Sciatic nerve (tissue), 2 donors: ENCODE data around the gene APOB. TPM values are rescaled to one million over a fixed set of nuclear protein-coding genes. Genes with fewer than 3 reads are reported as not detected.

ENCODE experiments used
- ATAC-seq: fragments of 200-7000 bp; cut with Tn5 transposase; one replicate; pipeline ENCODE4 v1.9.1; 2020; ENCODE audit warnings: mild to moderate bottlenecking, moderate library complexity
- DNase-seq: peaks from one replicate; pipeline ENCODE4 v3.0.0-alpha.2; 2020; ENCODE audit warnings: low spot score
- intact Hi-C: fragments of 100-400 bp; cut with DNase I; formaldehyde crosslinking; loops from one replicate; pipeline ENCODE4 v1.14.2; 2022
- total RNA-seq: library from RNA; stranded (reverse); fragmentation: NEBNext Ultra II Directional; extraction: Animal tissue kit (Norgen Biotek cat#: 25700); gene quantifications from one replicate; pipeline ENCODE4 v1.2.1, GENCODE V29; 2021
- donor health status: DM: no; HTN: no; CAD: no.
- donor health status: DM: no; HTN: no; CAD: no.

The APOB gene
- total RNA-seq, 1 donor from 2014 or later, result 2.9 TPM

DNA sequence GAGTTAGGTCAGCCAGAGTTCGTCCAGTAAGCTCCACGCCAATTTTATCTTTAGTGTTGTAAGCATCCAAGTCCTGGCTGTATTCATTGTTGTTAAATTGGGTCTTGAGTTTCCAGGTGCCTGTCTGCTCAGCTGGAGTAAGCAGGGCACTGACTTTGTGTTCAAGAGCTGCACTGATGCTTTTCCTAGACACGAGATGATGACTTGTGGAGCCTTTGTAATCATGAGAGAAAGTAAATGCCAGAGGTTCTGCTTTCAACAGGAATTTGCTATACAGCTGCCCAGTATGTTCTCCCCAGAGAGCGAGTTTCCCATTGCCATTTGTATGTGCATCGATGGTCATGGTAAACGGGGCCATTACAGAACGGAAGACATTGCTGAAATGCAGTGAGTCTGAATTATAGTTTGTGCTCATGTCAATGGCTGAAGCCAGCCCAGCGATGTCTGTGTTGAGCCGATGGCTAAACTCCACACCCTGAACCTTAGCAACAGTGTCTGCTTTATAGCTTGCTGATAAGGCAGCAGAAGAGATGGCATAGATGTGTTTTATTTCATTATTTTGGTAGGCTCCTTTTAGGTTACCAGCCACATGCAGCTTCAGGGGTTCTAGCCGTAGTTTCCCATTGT is 32.9 kb downstream of the APOB start:
- no peak for DNase-seq

DNA sequence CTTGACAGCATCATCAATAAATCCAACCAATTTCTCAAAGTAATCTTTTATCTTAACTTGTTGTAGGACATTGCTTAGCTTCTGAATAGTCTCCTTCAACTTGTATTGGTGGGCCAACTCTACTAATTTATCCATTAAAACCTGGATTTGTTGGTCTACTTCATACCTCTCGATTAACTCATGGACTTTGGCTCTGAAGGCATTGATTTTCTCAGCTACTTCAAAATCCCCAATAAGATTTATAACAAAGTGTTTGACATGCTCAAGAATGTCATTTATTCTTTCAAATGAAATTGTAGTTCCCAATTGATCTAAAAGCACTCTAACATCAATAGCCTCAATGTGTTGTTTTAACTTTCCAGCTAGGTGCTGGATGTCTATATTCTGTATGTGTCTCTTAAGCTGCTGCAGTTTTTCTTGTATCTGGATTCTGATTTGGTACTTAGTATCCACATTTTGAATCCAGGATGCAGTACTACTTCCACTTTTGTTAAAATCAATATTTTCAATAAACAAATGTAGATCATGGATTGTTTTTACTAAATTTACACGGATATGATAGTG is 34.1 kb downstream of the APOB start:
- intact Hi-C loops, result no loop called here
- ATAC-seq (no peak), DNase-seq (no peak)

More for the DNA sequence above, 32.9 kb downstream of the APOB start:
- ATAC-seq, result no peak
- intact Hi-C loops, result no loop called here

GRCh38 chr2:21008790-21009661 is 34.8 kb downstream of the APOB start:
- intact Hi-C loops, result no loop called here

DNA sequence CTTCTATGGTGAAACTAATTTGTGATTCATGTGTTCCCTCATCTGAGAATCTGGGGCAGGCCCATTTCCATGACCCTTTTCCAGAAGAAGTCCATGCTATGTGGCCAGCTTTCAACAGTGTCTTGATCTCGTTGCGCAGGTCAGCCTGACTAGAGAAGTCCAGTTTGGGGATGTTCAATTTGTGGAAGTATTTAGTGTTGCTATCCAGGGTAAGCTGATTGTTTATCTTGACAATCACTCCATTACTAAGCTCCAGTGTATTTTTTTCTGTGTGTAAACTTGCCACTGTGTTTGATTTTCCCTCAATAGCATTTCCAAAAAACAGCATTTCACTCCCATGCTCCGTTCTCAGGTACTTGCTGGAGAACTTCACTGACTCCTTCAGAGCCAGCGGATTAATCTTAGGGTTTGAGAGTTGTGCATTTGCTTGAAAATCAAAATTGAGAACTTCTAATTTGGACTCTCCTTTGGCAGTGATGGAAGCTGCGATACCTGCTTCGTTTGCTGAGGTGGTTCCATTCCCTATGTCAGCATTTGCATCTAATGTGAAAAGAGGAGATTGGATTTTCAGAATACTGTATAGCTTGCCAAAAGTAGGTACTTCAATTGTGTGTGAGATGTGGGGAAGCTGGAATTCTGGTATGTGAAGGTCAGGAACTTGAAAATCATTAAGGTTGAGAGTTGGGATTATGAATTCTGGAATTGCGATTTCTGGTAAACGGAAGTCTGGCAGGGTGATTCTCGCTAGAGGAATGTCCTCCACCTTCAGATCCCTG is 35.7 kb downstream of the APOB start:
- DNase-seq, result no peak
- no peak for ATAC-seq
- intact Hi-C loops, result no loop called here

More at GRCh38 chr2:21008790-21009661, 34.8 kb downstream of the APOB start:
- DNase-seq (no peak), ATAC-seq (no peak)

GRCh38 chr2:21007129-21008013 is 36.5 kb downstream of the APOB start:
- ATAC-seq (no peak), DNase-seq (no peak)
- intact Hi-C loops, result no loop called here

- no peak for ATAC-seq
- DNase-seq, result no peak
- intact Hi-C loops, result no loop called here
These were observed 37.3 kb downstream of the APOB start for GRCh38 chr2:21006423-21007128.

- no peak for ATAC-seq
These were observed 38.0 kb downstream of the APOB start for GRCh38 chr2:21005700-21006422.

GRCh38 chr2:21005111-21005699 is 38.7 kb downstream of the APOB start:
- no peak for ATAC-seq
- intact Hi-C loops, result no loop called here
- no peak for DNase-seq

More at GRCh38 chr2:21005700-21006422, 38.0 kb downstream of the APOB start:
- DNase-seq, result no peak
- intact Hi-C loops, result no loop called here

GRCh38 chr2:21004181-21004572 is 39.7 kb downstream of the APOB start:
- ATAC-seq (no peak), DNase-seq (no peak)
- intact Hi-C loops, result no loop called here

GRCh38 chr2:21003572-21004180 is 40.2 kb downstream of the APOB start:
- DNase-seq (no peak), ATAC-seq (no peak)
- intact Hi-C loops, result no loop called here

- intact Hi-C loops, result no loop called here
- no peak for DNase-seq
- no peak for ATAC-seq
These were observed 41.1 kb downstream of the APOB start for GRCh38 chr2:21002814-21003192.

GRCh38 chr2:21001988-21002813 is 41.7 kb downstream of the APOB start:
- intact Hi-C loops, result no loop called here
- DNase-seq, result no peak

DNA sequence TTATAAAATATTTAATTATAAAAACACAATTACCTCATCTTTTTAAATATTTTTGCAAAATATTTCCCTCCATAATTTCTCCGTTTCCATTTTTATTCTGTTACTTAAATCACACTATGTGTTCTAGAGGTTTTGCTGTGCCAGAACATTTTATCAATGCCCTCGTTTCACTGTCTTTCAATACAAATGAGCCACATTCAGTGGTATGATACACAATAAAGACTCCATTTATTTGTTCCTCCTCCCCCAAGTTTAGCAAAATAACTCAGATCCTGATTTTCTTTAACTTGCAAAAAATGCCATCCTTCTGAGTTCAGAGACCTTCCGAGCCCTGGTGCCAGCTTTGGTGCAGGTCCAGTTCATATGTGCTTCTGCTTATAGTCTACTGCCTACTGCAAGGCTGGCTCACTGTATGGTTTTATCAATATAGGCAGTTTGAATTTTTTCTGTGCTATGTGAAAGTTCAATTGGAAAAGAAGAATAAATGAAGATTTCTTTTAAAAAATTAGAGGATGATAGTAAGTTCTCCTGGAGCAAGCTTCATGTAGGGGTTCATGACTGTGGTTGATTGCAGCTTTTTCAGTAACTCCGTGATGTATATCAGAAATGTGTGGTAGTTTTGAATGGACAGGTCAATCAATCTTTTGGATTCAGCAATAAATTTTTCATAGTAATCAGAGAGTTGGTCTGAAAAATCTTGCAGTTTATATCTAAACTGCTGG is 42.5 kb downstream of the APOB start:
- intact Hi-C loops, result no loop called here
- ATAC-seq (no peak), DNase-seq (no peak)

More at GRCh38 chr2:21001988-21002813, 41.7 kb downstream of the APOB start:
- ATAC-seq, result no peak

DNA sequence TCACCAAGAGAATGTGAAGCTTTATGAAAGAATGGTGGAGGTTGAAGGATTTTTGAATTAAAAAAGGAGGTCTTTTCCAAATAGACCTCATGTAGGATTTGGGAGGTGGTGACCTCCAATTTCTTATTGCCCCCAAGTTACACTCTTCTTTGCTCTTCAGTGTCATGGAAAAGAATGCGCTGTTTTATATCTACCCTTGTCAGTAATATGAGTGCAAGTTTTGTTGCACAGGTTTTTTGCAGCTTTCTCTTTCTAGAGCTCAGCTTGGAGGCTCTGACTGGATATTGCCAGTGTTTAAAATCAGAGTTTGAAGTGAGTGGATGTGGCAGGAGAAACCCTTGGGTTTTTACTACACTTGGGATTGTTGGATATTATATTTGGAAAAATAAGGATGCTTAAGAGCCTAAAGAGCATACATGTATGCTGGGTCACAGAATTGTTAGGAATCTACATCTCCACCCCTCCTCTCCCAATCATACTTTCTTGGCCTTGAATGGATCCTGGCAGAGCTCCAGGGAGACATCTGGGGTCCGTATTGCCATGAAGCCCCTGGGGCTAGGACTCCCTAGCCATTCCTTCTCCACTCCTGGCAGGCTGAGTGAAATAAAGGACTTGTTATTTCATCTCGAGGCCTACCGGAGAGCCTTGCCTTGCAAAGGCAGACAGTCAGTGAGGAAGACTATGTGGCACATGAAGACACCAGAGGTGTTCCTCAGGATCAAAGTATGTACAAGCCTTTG is 43.8 kb downstream of the APOB start:
- no peak for DNase-seq
- intact Hi-C loops, result no loop called here
- no peak for ATAC-seq
